ENCODE results near the gene CCN5.

The CCN5 gene

GRCh38 chr20:44724423-44725091 lies 9.4 kb downstream of the CCN5 start:
- no peak for TF ChIP-seq CTCF (IDR thresholded peaks at IDR 0.05; ENCODE audit: low read depth, low read length)
- no peak overlapping the region for H3K4me3 ChIP-seq (ENCODE audit: low read depth, low read length)

GRCh38 chr20:44725837-44726236 lies 10.7 kb downstream of the CCN5 start:
- no peak for TF ChIP-seq CTCF (IDR thresholded peaks at IDR 0.05; ENCODE audit: low read depth, low read length)
- no peak overlapping the region for H3K4me3 ChIP-seq (ENCODE audit: low read depth, low read length)

DNA sequence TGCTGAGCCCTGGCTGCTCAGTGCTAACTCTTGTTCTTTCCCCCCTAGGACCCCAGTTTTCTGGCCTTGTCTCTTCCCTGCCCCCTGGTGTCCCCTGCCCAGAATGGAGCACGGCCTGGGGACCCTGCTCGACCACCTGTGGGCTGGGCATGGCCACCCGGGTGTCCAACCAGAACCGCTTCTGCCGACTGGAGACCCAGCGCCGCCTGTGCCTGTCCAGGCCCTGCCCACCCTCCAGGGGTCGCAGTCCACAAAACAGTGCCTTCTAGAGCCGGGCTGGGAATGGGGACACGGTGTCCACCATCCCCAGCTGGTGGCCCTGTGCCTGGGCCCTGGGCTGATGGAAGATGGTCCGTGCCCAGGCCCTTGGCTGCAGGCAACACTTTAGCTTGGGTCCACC lies 11.9 kb downstream of the CCN5 start:
- TF ChIP-seq CTCF (IDR thresholded peaks at IDR 0.05; ENCODE audit: low read depth, low read length) = no peak
- no peak overlapping the region for H3K4me3 ChIP-seq (ENCODE audit: low read depth, low read length)

GRCh38 chr20:44727651-44728050 lies 12.5 kb downstream of the CCN5 start:
- H3K4me3 ChIP-seq (ENCODE audit: low read depth, low read length) = no peak overlapping the region
- no peak for TF ChIP-seq CTCF (IDR thresholded peaks at IDR 0.05; ENCODE audit: low read depth, low read length)

DNA sequence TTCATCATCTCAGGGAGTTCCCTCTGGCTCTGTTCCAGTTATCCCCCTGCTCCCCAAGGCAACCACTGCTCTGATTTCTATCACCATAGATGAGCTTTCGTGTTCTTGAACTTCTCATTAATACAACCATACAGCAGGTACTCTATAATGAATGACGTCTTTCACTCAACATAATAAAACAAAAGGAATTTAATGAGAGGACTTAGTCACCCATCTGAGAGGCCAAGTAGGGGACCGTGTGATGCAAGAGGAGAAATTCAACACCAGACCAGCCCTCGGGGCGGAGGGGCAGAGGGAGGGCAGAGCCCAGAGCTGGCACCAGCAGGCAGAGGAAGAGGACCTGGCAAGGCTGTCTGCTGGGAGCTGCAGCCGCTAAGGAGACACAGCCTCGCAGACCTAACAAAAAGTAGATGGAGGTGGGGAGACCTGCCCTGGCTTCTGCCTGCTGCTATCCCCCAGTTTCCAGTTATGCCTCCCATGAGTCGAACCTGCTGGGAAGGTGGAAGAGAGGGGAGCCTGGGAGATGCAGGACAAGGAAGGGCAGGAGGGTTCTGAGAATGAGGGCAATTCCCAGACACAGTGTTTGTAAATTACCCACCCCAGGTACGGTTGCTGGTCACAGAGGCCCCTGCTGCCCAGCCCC lies 13.8 kb downstream of the CCN5 start:
- TF ChIP-seq CTCF (IDR thresholded peaks at IDR 0.05; ENCODE audit: low read depth, low read length) = no peak
- no peak overlapping the region for H3K4me3 ChIP-seq (ENCODE audit: low read depth, low read length)

DNA sequence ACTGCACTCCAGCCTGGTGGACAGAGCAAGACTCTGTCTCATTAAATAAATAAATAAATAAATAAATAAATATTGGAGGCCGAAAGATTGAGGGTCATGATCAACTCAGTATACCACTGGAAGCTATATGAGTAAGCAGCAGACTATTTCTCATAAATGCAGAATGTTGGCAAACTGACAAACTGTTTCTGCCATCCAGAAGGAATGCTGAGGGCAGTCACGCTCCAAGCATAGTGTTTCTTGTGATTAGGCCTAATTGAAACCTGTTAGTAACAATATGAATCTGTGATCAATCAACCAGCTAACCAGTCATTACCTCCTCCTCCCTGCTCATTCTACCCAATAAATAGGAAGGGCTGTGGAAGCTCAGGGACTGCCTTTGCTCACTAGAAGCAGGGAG lies 15.3 kb downstream of the CCN5 start:
- TF ChIP-seq CTCF (IDR thresholded peaks at IDR 0.05; ENCODE audit: low read depth, low read length) = no peak

GRCh38 chr20:44731657-44732056 lies 16.5 kb downstream of the CCN5 start:
- TF ChIP-seq CTCF (IDR thresholded peaks at IDR 0.05; ENCODE audit: low read depth, low read length) = no peak
- H3K4me3 ChIP-seq (ENCODE audit: low read depth, low read length) = no peak overlapping the region

More for the DNA sequence above, 15.3 kb downstream of the CCN5 start:
- no peak overlapping the region for H3K4me3 ChIP-seq (ENCODE audit: low read depth, low read length)

All from WI38 (cell line).